Breast epithelium (tissue), 3 donors: Measurements from ENCODE around the gene AGAP1.

Experiments
- POLR2A ChIP-seq: fragments of 450-650 bp; IDR thresholded peaks from one replicate; pipeline ENCODE4 v1.6.1; 2016; ENCODE audit warnings: antibody characterized with exemption, mild to moderate bottlenecking, moderate library complexity
- POLR2AphosphoS5 ChIP-seq, 3 donors: sonication (generic); formaldehyde crosslinking; IDR thresholded peaks; one replicate each; pipeline ENCODE4 v1.6.1; 2017; ENCODE audit warnings: antibody characterized with exemption in 3 of 3
- TF ChIP-seq, protein P1 (sequence below), 3 donors: fragments of 450-650 bp; IDR thresholded peaks; one replicate each; pipeline ENCODE4 v1.5.1; 2016 to 2017; ENCODE audit warnings: antibody characterized with exemption in 3 of 3, mild to moderate bottlenecking in 3 of 3, moderate library complexity in 3 of 3

DNA sequence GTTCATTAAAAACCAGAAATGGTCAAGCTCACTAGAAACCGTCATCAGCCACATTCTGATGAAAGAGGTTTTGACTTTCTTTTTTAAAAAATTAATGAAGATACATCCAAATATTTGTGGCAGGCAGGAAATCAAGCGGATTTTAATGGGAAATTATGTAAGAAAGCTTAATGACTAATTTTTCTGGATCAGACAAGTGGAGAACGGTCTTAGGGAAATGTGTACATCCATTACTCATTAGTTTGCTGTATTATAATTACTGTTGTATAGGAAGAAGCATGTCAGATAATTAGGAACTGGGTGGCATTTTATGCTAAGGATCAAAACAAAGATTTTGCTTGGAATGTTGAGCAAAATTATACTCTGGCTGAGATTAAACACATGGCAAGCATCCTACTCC, 39.4 kb downstream of the AGAP1 start:
- TF ChIP-seq POLR2A (no peak), POLR2AphosphoS5 (IDR thresholded peaks at IDR 0.05) (no peak)
- TF ChIP-seq, protein P1, sequence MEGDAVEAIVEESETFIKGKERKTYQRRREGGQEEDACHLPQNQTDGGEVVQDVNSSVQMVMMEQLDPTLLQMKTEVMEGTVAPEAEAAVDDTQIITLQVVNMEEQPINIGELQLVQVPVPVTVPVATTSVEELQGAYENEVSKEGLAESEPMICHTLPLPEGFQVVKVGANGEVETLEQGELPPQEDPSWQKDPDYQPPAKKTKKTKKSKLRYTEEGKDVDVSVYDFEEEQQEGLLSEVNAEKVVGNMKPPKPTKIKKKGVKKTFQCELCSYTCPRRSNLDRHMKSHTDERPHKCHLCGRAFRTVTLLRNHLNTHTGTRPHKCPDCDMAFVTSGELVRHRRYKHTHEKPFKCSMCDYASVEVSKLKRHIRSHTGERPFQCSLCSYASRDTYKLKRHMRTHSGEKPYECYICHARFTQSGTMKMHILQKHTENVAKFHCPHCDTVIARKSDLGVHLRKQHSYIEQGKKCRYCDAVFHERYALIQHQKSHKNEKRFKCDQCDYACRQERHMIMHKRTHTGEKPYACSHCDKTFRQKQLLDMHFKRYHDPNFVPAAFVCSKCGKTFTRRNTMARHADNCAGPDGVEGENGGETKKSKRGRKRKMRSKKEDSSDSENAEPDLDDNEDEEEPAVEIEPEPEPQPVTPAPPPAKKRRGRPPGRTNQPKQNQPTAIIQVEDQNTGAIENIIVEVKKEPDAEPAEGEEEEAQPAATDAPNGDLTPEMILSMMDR (IDR thresholded peaks at IDR 0.05), result no peak
